GM21825 (cell line): ENCODE data around the gene FOXL1.

Experiments used
- ATAC-seq: cut with Tn5 transposase; IDR thresholded peaks from one replicate; pipeline ENCODE4 v1.9.1; 2021; ENCODE audit warnings: mild to moderate bottlenecking, moderate library complexity; ENCODE audit not compliant: unreplicated experiment

The FOXL1 gene

DNA sequence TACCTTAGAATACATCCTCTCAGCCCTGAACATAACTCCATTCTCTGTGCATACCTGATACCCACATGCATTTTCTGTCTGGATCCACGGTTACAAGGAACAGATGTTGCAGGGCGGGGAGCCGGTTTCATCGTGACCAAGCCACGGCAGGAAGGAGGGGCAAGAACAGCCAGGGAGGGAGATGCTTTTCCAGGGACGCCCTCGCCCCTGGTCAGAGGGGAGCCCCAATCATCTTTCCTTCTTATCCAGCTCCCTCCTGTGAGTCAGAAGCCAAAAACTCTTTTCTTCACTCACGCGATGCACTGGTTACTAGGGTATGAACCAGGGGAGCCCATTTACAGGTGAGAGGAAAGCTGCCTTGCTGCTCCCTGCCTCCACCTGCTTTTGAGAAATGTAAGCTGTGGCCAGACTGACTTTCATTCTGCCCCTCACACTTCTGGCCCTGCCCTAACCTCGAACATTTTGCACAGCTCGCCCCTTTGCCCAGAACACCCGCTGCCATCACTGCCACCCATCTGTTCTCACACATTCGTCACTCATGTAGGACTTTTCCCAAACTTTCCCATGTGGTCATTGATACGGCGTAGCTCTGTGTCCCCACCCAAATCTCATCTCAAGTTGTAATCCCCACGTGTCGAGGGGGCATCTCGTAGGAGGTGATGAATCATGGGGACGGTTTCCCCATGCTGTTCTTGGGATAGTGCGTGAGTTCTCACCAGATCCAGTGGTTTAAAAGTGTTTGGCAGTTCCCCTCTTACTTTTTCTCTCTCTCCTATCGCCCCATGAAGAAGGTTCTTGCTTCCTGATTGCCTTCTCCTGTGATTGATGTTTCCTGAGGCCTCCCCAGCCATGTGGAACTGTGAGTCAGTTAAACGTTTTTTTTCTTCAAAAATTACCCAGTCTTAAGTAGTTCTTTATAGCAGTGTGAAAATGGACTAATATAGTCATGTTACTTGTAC, 20.5 kb downstream of the FOXL1 start:
- ATAC-seq, result no peak

- ATAC-seq, result no peak
These were observed 23.0 kb downstream of the FOXL1 start for GRCh38 chr16:86601356-86601755.

DNA sequence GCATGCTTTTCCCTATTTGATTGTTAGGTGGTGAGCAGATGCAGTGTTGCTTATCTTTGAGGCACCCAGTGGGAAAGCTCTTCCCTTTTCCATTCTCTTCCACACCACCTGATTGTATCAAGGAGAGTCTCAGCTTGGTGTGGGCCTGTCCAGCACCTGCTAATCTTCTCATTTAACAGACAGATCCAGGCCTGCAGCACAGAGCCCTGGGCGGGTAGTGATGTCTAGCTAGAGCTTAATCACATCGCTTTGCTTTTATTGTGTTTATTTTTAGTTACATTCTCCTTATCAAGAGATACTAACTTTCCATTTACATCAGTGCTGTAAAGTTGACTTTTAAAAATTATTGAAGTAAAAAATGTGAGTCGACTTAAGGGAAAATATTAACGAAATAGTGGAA, 24.2 kb downstream of the FOXL1 start:
- ATAC-seq, result no peak

DNA sequence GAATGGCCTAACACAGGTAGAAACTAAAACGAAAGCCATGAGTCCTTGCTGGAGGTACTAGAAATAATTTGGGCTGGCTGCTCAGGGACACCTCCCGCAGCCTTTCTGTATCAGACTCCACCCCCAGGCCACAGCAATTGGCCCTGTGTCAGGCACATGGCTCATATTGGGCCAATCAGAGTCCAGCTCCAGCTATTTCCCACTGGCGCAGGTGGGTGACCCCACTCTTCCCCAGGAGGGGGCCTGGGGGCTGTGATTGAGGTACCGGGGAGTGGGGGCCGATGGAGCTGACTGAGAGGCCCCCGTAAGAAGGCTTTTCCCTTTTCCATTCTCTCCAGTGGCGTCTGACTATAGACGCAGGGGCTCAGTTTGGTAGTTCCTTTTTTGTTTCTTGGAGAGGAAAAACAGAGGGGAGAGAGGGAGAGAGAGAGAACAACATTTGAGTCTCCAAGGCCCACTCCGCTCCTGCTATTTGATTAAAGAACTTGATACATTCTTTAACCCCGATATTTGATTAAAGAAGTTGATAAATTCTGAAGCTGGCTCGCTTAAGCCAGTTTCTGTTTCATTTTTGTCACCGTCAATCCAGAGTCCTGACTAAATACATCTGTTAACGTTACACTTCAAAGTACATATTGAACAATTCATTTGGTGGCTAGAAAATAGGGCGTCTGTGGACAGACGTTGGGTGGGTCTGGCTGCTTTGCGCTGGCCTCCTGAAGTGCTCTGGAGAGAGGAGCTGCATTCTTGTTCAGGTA, 26.3 kb downstream of the FOXL1 start:
- no peak for ATAC-seq

- no peak for ATAC-seq
These were observed 27.6 kb downstream of the FOXL1 start for GRCh38 chr16:86605950-86606349.

- ATAC-seq, result no peak
These were observed 30.0 kb downstream of the FOXL1 start for GRCh38 chr16:86608301-86608747.

DNA sequence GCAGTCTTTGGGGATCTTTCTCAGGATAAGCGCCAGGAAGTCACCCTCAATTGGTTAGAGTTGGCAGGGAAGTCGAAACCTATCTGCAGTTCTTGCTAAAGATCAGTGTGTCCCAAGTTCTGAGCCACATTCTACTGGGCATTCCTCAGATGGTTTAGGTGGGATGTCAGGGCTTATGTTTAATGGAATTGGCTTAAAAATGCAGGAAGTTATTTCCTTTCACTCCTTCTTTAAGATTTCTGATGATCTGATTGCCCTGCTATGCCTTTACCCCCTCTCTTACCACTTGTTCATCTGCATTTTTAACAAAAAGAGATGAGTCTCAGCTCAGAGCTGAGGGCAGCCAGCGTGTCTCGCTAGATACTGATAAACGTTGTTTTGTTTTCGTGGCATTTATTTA, 30.8 kb downstream of the FOXL1 start:
- ATAC-seq, result no peak

GRCh38 chr16:86609661-86610060, 31.3 kb downstream of the FOXL1 start:
- ATAC-seq, result no peak

- no peak for ATAC-seq
These were observed 32.6 kb downstream of the FOXL1 start for GRCh38 chr16:86610779-86611524.

DNA sequence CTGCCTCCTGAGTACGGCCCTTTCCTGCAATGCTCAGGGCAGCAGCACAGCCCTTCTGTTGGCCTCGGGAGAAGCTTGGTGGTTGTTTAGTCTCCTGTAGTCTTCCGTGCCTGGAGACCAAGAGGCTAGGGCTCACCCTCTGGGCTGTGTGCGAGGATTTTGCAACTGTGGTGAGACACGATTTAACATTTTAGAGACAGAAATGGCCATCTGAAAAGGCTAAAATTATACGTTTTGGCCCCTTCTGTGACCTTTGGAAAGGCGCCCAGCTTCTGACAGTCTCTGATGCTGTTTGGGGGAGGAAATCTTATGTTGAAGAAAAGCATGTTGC, 33.1 kb downstream of the FOXL1 start:
- ATAC-seq, result no peak

DNA sequence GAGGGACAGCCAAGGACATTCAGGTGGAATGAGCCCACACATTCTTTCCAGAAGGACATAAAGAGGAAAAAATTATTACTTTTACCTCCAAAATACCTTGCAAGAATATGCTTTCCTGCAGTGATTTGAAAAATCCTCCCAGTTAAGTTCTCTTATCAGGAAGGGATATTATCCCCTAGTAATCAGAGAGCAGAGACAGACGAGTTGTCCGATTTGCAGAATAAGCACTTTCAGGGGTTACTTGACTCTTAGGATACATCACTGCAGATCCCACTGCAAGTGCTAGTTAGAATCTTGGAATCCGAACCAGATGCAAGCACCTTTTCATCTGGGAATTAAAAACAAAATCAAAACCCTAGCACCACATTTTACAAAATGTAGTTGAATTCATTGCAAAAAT, 33.6 kb downstream of the FOXL1 start:
- ATAC-seq, result no peak

GRCh38 chr16:86614699-86615098, 36.4 kb downstream of the FOXL1 start:
- no peak for ATAC-seq

GRCh38 chr16:86616906-86617305, 38.6 kb downstream of the FOXL1 start:
- ATAC-seq, result no peak

DNA sequence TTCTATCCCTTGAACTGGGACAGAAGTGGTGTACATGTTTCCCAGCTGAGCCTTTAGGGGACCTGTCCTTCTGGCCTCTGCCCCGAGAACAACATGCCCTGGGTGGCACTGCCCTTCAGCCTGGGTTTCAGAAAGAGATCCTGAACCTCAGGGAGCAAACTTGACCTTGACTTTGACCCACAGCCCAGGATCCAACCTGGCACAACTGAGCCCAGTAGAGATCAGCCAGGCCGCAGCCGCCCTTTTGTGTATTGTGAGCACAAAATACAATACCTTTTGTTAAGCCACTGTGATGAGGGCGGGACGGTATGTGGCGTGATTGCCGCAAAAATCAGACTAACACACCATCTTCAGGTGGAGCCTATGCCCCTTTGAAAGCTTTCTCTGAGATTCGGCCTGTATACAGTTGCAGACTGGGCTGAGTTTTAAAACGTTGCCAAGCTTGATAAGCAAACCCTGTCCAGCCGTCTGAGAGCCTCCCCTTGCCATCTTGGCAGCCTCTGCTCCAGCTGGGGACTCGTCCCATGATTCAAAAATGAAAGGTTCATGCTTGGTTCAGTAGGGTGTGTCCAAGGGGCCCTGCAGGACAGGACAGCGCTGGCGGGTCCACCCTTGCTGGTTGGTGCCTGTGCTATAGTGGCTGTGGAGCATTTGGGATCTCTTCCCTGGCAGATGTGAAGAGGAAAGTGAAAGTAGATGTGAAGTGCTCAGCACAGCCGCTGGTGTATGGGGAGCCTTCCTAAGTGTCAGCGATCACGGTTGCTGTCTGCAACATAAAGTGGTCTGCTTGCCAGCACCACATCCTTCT, 40.3 kb downstream of the FOXL1 start:
- ATAC-seq, result no peak

DNA sequence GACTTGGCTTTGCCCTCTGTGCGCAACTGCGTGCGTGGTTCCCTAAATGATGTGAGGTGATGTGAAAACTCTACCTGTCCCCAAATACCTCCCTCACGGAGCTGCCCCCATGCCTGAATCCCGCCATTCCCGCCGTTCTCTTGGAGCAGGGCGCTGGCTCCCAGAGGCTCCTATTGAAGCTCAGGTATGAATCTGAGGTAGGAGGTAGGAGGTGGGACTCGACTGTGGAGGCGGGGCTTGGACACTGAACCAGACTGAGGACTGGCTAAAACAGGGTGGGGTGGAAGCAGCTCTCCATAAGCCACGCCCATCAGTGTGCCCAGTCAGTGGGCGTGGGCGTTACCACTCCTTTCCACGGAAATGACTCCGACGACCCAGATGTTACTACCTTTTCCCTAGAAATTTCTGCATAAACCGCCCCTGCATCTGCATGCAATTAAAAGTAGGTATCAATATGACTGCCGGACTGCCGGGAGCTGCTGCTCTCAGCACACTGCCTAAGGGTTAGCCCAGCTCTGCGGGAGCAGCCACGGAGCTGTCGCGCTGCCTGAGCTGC, 41.0 kb downstream of the FOXL1 start:
- no peak for ATAC-seq

GRCh38 chr16:86620184-86620583, 41.8 kb downstream of the FOXL1 start:
- no peak for ATAC-seq

- ATAC-seq, result no peak
These were observed 43.6 kb downstream of the FOXL1 start for GRCh38 chr16:86621966-86622365.

DNA sequence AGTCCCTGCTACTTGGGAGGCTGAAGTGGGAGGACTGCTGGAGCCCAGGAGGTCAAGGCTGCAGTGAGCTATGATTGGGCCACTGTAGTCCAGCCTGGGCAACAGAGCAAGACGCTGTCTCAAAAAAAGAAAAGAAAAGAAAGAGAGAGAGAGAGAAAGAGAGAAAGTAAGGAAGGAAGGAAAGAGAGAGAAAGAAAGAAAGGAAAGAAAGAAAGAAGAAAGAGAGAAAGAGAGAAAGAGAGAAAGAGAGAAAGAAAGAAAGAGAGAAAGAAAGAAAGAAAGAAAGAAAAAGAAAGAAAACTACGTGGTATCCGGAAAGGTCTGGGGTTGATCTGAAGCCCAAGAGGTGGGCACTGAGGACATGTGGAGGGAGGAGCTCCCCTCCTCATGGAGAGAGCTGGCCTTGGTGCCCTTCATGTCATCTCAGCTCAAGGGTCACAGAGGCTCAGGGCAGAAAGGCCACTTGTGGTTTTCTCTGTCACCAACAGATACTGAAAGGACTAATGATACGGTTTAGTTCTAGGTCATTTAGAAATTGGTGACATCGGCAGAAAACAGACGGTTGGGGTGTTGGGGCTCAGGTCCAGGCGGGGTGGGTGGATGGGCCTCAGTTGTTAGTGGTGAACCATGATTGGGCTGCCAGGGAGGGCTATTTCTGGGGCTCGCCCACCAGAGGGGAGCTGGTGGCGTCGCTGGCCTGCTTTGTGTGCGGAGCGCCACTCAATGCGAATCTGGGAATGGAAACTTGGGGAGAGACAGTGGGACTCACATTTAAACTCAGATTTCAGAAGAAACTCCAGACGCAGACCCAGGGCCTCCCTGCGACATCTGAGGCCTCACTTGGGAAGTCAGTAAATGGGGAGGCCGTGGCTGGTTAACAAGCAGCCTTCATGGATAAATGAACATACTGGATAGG, 44.6 kb downstream of the FOXL1 start:
- ATAC-seq, result no peak

DNA sequence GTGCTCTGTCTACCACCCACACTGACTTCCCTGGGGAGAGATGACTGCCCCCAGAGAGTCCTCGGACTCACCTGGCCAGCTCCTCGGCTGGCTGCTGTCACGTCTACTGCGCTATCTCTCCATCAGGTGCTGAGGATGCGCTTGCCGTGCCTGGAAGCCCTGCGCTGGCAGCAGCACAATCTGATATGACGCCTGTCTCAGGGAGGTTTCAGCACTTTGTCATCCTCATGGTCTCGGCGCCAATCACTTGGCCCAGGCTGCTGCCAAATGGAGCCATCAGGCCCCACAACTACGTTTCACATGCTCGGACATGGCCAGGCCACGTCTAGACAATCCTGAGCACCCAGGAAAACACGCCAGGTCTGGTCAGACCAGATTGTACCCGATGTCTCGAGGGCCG, 46.7 kb downstream of the FOXL1 start:
- ATAC-seq, result no peak
